Right ventricle myocardium inferior (tissue), 1 donor: ENCODE results near the gene MAP3K6. TPM values are rescaled to one million over a fixed set of nuclear protein-coding genes. Genes with fewer than 3 reads are reported as not detected.
"Not testable (repeated sequence)": the region's sequence is repeated elsewhere in the genome, so short reads cannot be mapped to it uniquely, and the experiment has no call there.

Source experiments
- ATAC-seq: fragments of 200-7000 bp; cut with Tn5 transposase; one replicate; pipeline ENCODE4 v1.9.1; 2020; ENCODE audit warnings: mild to moderate bottlenecking, moderate library complexity
- DNase-seq: peaks from one replicate; pipeline ENCODE4 v3.0.0; 2021; ENCODE audit errors: missing footprints
- intact Hi-C: fragments of 100-400 bp; cut with DNase I; formaldehyde crosslinking; loops from one replicate; pipeline ENCODE4 v1.11.0; 2022
- total RNA-seq: library from RNA; stranded (reverse); fragmentation: NEBNext Ultra II Directional; extraction: Animal tissue kit (Norgen Biotek cat#: 25700); gene quantifications from one replicate; pipeline ENCODE4 v1.2.1, GENCODE V29; 2021
- donor health status: DM: no; HTN: yes; CAD: no; lungs with severe emphysema.

The MAP3K6 gene
- total RNA-seq, 1 donor from 2014 or later, result 51.3 TPM

GRCh38 chr1:27399251-27400025 lies 32.7 kb upstream of the MAP3K6 start:
- ATAC-seq (no peak), DNase-seq (no peak)
- intact Hi-C loops, result loop anchor here (5.0 kb wide), 1 partner anchor 263 kb away; no protein-coding TSS in a partner anchor

- DNase-seq, result no peak
- no peak for ATAC-seq
- intact Hi-C loops, result loop anchor here (5.0 kb wide), 1 partner anchor 264 kb away; no protein-coding TSS in a partner anchor
Measured at GRCh38 chr1:27398405-27399149, 31.8 kb upstream of the MAP3K6 start.

GRCh38 chr1:27397749-27398148 lies 31.0 kb upstream of the MAP3K6 start:
- no peak for ATAC-seq
- no peak for DNase-seq
- intact Hi-C loops, result loop anchor here (5.0 kb wide), 1 partner anchor 265 kb away; no protein-coding TSS in a partner anchor

GRCh38 chr1:27397110-27397509 lies 30.3 kb upstream of the MAP3K6 start:
- intact Hi-C loops, result loop anchor here (5.0 kb wide), 1 partner anchor 265 kb away; no protein-coding TSS in a partner anchor
- ATAC-seq (no peak), DNase-seq (no peak)

- intact Hi-C loops, result loop anchor here (1.0 to 5.0 kb wide), 2 partner anchors 94 to 267 kb away; no protein-coding TSS in a partner anchor
- ATAC-seq (peak; percentile 25), DNase-seq (peak; percentile 85)
Measured at GRCh38 chr1:27395441-27396195, 28.9 kb upstream of the MAP3K6 start.

- ATAC-seq (no peak), DNase-seq (no peak)
- intact Hi-C loops, result loop anchor here (1.0 to 5.0 kb wide), 3 partner anchors 38 to 267 kb away; no protein-coding TSS in a partner anchor
Measured at GRCh38 chr1:27394925-27395324, 28.2 kb upstream of the MAP3K6 start.

GRCh38 chr1:27394282-27394658 lies 27.5 kb upstream of the MAP3K6 start:
- ATAC-seq (no peak), DNase-seq (no peak)
- intact Hi-C loops, result loop anchor here (5.0 kb wide), 1 partner anchor 37 kb away; no protein-coding TSS in a partner anchor

GRCh38 chr1:27393641-27394281 lies 27.0 kb upstream of the MAP3K6 start:
- intact Hi-C loops, result loop anchor here (5.0 kb wide), 1 partner anchor 36 kb away; no protein-coding TSS in a partner anchor
- DNase-seq (no peak), ATAC-seq (no peak)

- DNase-seq (no peak), ATAC-seq (no peak)
- intact Hi-C loops, result loop anchor here (1.0 to 5.0 kb wide), 2 partner anchors 27 to 36 kb away; partner anchors contain the start of gene MAP3K6
Measured at GRCh38 chr1:27392778-27393635, 26.2 kb upstream of the MAP3K6 start.

- ATAC-seq, result peak; percentile 91
- peak; percentile 96 for DNase-seq
- intact Hi-C loops, result loop anchor here (1.0 to 5.0 kb wide), 2 partner anchors 26 to 35 kb away; partner anchors contain the start of gene MAP3K6
Measured at GRCh38 chr1:27392096-27392777, 25.5 kb upstream of the MAP3K6 start, which contains the start of gene GPR3. Gene GPR3 (plus strand): TSS chr1:27392622. CDS start chr1:27393799, 1,177 bp downstream.

GRCh38 chr1:27391511-27392095 lies 24.8 kb upstream of the MAP3K6 start:
- peak; percentile 39 for ATAC-seq
- no peak for DNase-seq
- intact Hi-C loops, result loop anchor here (1.0 to 5.0 kb wide), 3 partner anchors 25 to 59 kb away; partner anchors contain the start of gene MAP3K6

GRCh38 chr1:27388337-27389005 lies 21.7 kb upstream of the MAP3K6 start:
- DNase-seq (no peak), ATAC-seq (no peak)
- intact Hi-C loops, result loop anchor here (1.0 to 10.0 kb wide), 2 partner anchors 19 to 344 kb away; no protein-coding TSS in a partner anchor

GRCh38 chr1:27384797-27385196 lies 18.0 kb upstream of the MAP3K6 start:
- not testable (repeated sequence) for ATAC-seq, DNase-seq
- intact Hi-C loops, result loop anchor here (10.0 kb wide), 1 partner anchor 340 kb away; no protein-coding TSS in a partner anchor

- DNase-seq, result no peak
Measured at GRCh38 chr1:27383661-27384060, 16.9 kb upstream of the MAP3K6 start.

GRCh38 chr1:27383039-27383605 lies 16.4 kb upstream of the MAP3K6 start, which contains the start of gene CD164L2:
Gene CD164L2 (minus strand): TSS chr1:27383333. CDS start chr1:27383239, 94 bp downstream.
- DNase-seq (no peak), ATAC-seq (no peak)
- intact Hi-C loops, result loop anchor here (10.0 kb wide), 1 partner anchor 338 kb away; no protein-coding TSS in a partner anchor

More at GRCh38 chr1:27383661-27384060, 16.9 kb upstream of the MAP3K6 start:
- no peak for ATAC-seq
- intact Hi-C loops, result loop anchor here (10.0 kb wide), 1 partner anchor 339 kb away; no protein-coding TSS in a partner anchor
